ENCODE measurements around the gene EFCC1.

GRCh38 chr3:129023909-129024308 lies 22.8 kb downstream of the EFCC1 start:
- TF ChIP-seq FOSL1 (IDR thresholded peaks at IDR 0.05; ENCODE audit: insufficient read depth, low read depth, low read length) = no peak
- no peak for TF ChIP-seq POLR2A (IDR thresholded peaks at IDR 0.05; ENCODE audit: control extremely low read depth in 1 of 2, low read depth in 2 of 2, low read length in 2 of 2)
- TF ChIP-seq YY1 (IDR thresholded peaks at IDR 0.05; ENCODE audit: low read depth, low read length) = no peak
- no peak for TF ChIP-seq CTCF (IDR thresholded peaks at IDR 0.05; ENCODE audit: control extremely low read depth in 1 of 3, insufficient read depth in 1 of 3, low read depth in 1 of 3, low read length in 3 of 3)
- TF ChIP-seq GABPA (IDR thresholded peaks at IDR 0.05; ENCODE audit: borderline replicate concordance, insufficient read depth, low read length) = no peak
- TF ChIP-seq EP300 (IDR thresholded peaks at IDR 0.05; ENCODE audit: borderline replicate concordance in 1 of 2, low read depth in 2 of 2, low read length in 2 of 2) = no peak
- TF ChIP-seq TBP (IDR thresholded peaks at IDR 0.05; ENCODE audit: low read depth, low read length) = no peak
- TF ChIP-seq ATF2 (IDR thresholded peaks at IDR 0.05; ENCODE audit: low read length) = no peak
- TF ChIP-seq RXRA (IDR thresholded peaks at IDR 0.05; ENCODE audit: insufficient read depth, low read depth, low read length) = no peak
